Loucy (cell line): ENCODE measurements around the gene DNAH6.

Experiments used
- CTCF ChIP-seq: fragments of 200-600 bp; sonication (generic); conservative IDR thresholded peaks from 2 replicates; pipeline ENCODE4 v1.5.1; 2014; ENCODE audit warnings: mild to moderate bottlenecking, antibody characterized with exemption, low read length
- EZH2phosphoT487 ChIP-seq: fragments of 200-600 bp; IDR thresholded peaks from 2 replicates; pipeline ENCODE4 v1.6.1; 2018; ENCODE audit warnings: antibody characterized with exemption, mild to moderate bottlenecking, moderate library complexity, borderline replicate concordance

GRCh38 chr2:84700006-84700405, 183.7 kb downstream of the DNAH6 start:
- TF ChIP-seq EZH2phosphoT487, result no peak
- no peak for TF ChIP-seq CTCF
